ENCODE measurements around the gene ZNF846.
"Not testable (repeated sequence)": the region's sequence is repeated elsewhere in the genome, so short reads cannot be mapped to it uniquely, and the experiment has no call there.

The ZNF846 gene

DNA sequence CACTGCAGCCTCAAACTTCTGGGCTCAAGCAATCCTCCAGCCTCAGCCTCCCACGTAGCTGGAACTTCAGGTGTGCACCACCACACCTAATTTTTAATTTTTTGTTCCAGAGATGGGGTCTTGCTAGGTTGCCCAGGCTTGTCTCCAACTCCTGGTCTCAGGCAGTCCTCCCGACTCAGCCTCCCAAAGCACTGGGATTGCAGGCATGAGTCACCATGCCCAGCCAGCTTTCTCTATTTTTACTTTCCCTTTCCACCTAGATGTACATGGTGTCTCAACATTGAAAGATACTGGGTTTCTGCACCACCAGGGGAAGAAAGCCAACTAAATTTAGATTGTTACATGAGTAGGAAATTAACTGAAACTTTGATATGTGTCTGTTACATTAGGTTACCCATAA is 13.8 kb upstream of the ZNF846 start:
- no peak for DNase-seq

- no peak for DNase-seq
Observed at GRCh38 chr19:9757544-9758501, 10.7 kb downstream of the ZNF846 start.

DNA sequence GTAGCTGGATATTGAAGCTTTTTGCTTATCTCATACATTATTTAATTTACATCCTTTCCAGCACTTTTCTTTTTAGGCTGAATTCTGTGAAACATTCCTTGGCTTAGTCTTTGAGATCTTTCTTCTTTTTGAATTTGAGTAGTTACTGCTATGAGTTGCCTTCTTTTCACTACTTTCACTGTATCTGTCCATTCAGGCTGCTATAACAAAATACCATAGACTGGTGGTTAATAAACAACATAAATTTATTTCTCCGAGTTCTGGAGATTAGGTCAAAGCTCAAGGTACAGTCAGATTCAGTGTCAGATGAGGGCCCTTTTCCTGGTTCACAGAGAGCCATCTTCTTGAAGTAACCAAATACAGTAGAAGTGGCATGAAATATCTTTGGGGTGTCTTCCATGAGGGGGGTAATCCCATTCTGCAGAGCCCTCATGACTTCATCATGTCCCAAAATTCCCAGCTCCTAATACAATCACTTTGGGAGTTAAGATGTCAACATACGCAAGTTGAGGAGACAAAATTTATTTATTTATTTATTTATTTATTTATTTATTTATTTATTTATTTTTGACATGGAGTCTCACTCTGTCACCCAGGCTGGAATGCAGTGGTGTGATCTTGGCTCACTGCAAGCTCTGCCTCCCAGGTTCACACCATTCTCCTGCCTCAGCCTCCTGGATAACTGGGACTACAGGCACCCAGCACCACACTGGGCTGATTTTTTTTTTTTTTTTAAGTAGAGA is 15.7 kb downstream of the ZNF846 start:
- DNase-seq, result no peak

GRCh38 chr19:9751446-9751845 is 17.1 kb downstream of the ZNF846 start:
- DNase-seq, result no peak

DNA sequence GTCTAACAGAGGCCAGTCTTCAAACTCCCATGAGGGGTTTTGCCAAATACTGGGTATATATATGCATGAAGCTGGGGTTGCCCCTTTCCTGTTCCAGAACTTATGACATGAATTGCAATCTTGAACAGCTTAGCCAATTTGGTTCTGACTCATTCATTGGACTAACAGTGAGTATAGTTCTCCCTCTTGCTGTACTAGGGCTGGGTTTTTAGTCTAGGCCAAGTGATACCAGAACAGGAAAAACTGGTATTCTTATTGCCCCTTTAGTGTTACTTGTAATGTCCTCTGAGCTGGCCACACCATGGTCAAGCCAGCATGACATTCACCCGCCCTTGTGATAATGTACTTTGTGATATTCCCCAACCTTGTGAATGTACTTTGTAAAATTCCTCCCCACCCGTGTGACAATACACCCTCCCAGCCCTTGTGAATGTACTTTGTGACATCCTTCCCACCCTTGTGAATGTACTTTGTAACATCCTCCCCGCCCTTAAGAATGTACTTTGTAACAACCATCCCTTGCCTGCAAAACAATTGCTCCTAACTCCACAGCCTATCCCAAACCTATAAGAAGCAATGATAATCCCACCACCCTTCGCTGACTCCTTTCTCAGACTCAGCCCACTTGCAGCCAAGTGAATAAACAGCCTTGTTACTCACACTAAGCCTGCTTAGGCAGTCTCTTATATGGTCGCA is 26.9 kb downstream of the ZNF846 start:
- no peak for DNase-seq

- no peak for DNase-seq
Observed at GRCh38 chr19:9735986-9736385, 32.6 kb downstream of the ZNF846 start.

DNA sequence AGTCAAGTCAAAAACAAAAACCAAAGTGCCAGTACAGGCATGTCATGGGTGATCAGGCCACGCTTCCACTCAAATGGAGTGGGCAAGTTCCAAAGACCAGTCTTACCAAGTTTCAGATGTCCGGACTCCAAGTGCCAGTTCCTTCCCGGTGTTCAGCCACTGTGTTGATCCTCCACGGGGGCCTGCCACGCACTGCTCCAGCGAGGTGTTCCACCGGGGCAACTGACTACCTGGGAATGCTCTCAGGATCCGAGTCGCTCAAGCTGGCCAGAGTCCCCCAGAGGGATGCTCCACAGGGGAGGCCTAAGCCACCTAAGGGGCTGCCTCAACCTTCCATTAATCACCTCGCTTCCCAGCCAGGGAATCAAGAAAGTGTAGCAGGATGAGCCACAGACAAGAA is 38.5 kb downstream of the ZNF846 start:
- DNase-seq, result not testable (repeated sequence)

GRCh38 chr19:9729162-9729561 is 39.4 kb downstream of the ZNF846 start:
- no peak for DNase-seq

DNA sequence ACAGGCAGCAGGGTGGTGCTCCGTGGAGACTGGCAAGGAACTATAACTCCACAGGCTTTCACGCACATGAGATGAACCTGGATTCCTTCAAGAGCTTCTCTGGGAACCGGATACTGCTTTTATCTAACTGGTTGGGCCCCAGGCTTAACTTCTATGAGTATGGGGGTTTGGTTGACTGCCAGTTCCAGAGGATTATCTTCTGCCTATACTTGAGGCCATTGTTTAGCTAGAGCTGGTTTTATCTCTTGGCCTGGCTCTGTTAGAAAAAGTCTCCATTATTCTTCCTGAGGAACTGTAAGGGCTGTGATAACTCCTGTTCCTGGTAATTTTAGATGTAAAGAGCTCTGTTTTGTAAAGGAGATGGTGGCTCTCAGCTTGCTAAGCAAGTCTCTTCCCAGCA is 40.9 kb downstream of the ZNF846 start:
- no peak for DNase-seq

GRCh38 chr19:9725508-9726201 is 42.9 kb downstream of the ZNF846 start:
- not testable (repeated sequence) for DNase-seq

- DNase-seq, result no peak
Observed at GRCh38 chr19:9724157-9724556, 44.4 kb downstream of the ZNF846 start.

GRCh38 chr19:9721861-9722260 is 46.7 kb downstream of the ZNF846 start:
- DNase-seq, result no peak

DNA sequence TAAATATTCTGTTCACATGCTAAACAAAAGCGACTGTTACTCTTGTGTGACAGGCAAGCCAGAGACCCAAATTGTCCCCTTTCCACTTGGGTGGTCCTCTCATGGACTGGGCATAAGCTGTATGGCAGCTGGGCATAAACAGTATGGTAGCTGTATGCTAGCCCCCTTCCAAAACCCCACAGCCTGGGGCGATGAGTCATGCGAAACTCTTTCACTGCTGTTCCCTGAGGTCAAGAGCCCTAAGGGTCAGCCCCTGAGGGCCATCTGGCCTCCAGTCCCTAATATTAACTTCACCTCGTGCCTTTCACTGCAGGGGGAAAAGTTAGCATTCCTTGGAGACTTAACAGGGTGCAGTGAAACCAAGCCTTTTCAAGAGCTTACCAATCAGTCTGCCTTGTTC is 48.0 kb downstream of the ZNF846 start:
- no peak for DNase-seq

DNA sequence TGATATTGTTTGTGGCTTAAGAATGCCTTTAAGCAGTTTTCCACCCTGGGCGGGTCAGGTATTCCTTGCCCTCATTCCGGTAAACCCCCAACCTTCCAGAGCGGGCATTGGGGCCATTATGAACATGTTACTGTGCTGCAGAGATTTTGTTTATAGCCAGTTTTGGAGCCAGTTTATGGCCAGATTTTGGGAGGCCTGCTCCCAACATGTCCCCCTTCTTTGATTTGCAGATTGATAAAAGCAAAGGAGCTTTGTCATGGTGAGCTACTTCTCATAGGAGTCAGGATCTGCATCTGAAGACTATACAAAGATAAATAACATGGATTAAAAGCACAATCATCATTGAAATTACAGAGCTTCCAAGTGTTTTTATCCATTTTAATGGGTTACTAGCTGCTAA is 56.7 kb downstream of the ZNF846 start:
- no peak for DNase-seq

DNA sequence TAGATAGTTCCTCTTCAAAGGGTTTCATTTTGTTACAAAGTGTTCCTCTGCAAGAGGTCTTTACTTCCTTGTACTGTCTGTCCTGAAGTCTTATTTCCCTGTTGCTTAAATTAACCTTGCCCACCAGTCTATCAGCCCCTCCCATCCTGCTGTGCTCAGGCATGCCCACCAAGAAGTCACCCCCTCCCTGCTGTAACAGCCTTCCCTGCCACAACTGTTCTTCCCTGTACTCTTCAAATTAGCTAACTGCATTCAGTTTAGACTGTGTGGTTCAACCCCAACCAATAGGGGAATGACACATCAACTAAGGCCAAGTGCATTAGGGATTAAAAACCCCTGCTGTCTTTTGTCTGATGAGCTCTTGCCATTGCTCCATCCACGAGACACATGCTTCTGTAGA is 59.2 kb downstream of the ZNF846 start:
- DNase-seq, result no peak

GRCh38 chr19:9705836-9706235 is 62.7 kb downstream of the ZNF846 start:
- no peak for DNase-seq

- no peak for DNase-seq
Observed at GRCh38 chr19:9702186-9702585, 66.4 kb downstream of the ZNF846 start.
